Esophagus squamous epithelium (tissue), 5 donors: ENCODE measurements around the gene HECTD2. TPM values are rescaled to one million over a fixed set of nuclear protein-coding genes. Genes with fewer than 3 reads are reported as not detected.

Experiments
- DNase-seq: peaks from one replicate; lab custom pipeline; 2025; lab: John Stamatoyannopoulos, UW
- H3K27ac ChIP-seq, 4 donors: fragments of 200-600 bp; sonication (generic); one replicate each; pipeline ENCODE4 v1.5.1; 2016 to 2019; ENCODE audit warnings: mild to moderate bottlenecking in 1 of 4
- H3K27me3 ChIP-seq, 4 donors: fragments of 200-600 bp; sonication (generic); 1 replicate in 3 of 4; 2 replicates in 1 of 4; pipeline versions ENCODE4 v1.5.1 to v1.6.0; 2017 to 2021; ENCODE audit warnings: antibody characterized with exemption in 1 of 4
- H3K36me3 ChIP-seq, 3 donors: fragments of 200-600 bp; sonication (generic); one replicate each; pipeline ENCODE4 v1.5.1; 2016 to 2019
- H3K4me1 ChIP-seq, 3 donors: fragments of 200-600 bp; sonication (generic); one replicate each; pipeline ENCODE4 v1.5.1; 2017 to 2019
- H3K4me3 ChIP-seq, 4 donors: fragments of 200-600 bp; sonication (generic); 1 replicate in 3 of 4; 2 replicates in 1 of 4; pipeline ENCODE4 v1.5.1; 2016 to 2019; ENCODE audit warnings: mild to moderate bottlenecking in 2 of 4, moderate library complexity in 1 of 4
- H3K9me3 ChIP-seq, 3 donors: fragments of 200-600 bp; sonication (generic); one replicate each; pipeline ENCODE4 v1.5.1; 2016 to 2019
- CTCF ChIP-seq, 6 experiments: fragments of 450-650 bp in 4 of 6; fragments of 200-600 bp in 2 of 6; sonication (generic) in 2 of 6; IDR thresholded peaks; one replicate each; pipeline ENCODE4 v1.5.1; 2016 to 2019; ENCODE audit warnings: antibody characterized with exemption in 6 of 6, mild to moderate bottlenecking in 4 of 6, moderate library complexity in 4 of 6
- POLR2A ChIP-seq, 4 donors: fragments of 450-650 bp; IDR thresholded peaks; one replicate each; pipeline ENCODE4 v1.6.1; 2017; ENCODE audit warnings: antibody characterized with exemption in 4 of 4, mild to moderate bottlenecking in 4 of 4, moderate library complexity in 3 of 4
- WGBS, 2 donors: methylation state at CpG; one replicate each; pipeline ENCODE4 v1.1.5; 2018; 5-methylcytosine and 5-hydroxymethylcytosine counted together
- intact Hi-C: fragments of 100-400 bp; cut with DNase I; formaldehyde crosslinking; loops from one replicate; pipeline ENCODE4 v1.15.0; 2022
- total RNA-seq, 4 donors: library from RNA; depleted of rRNA; stranded (reverse); fragments of >200 nt; gene quantifications; one replicate each; pipeline ENCODE4 v1.1.0, GENCODE V29; 2016
- donor health status: DM: yes; HTN: yes; CAD: no.

HECTD2 gene
- total RNA-seq, 4 donors from 2014 or later, result 5.0 to 12.8 (median 6.8) TPM

- DNase-seq, result no peak
- Histone ChIP-seq H3K4me1 (peaks cover 4 to 17% (median 5%) of the 10 kb centered on the region in 3 donors), H3K27me3 (no peaks in the 10 kb centered on the region), H3K36me3 (no peaks in the 10 kb centered on the region), H3K4me3 (no peak overlapping the region), H3K9me3 (no peaks in the 10 kb centered on the region), H3K27ac (no peak overlapping the region)
- no peak for TF ChIP-seq CTCF (IDR thresholded peaks at IDR 0.05)
- no peak for TF ChIP-seq POLR2A (IDR thresholded peaks at IDR 0.05)
- intact Hi-C loops, result no loop called here
- WGBS, 2 donors, result 89 to 100% methylated on average over 3 of the region's 3 CpGs
Measured at GRCh38 chr10:91406322-91406721, 3.8 kb upstream of the HECTD2 start.

GRCh38 chr10:91409069-91409868, 875 bp upstream of the HECTD2 start:
- Histone ChIP-seq H3K9me3 (no peaks in the 10 kb centered on the region), H3K4me1 (peaks cover 9 to 42% (median 10%) of the 10 kb centered on the region in 3 donors), H3K27ac (peak overlapping the region; percentile 98 to 99 (median 99)), H3K27me3 (no peaks in the 10 kb centered on the region), H3K4me3 (peak overlapping the region; percentile 84 to 90 (median 86)), H3K36me3 (no peaks in the 10 kb centered on the region)
- intact Hi-C loops, result no loop called here
- peak in 2 of 4 donors; percentile 59 to 74 for TF ChIP-seq POLR2A (IDR thresholded peaks at IDR 0.05)
- TF ChIP-seq CTCF (IDR thresholded peaks at IDR 0.05), result peak in 2 of 6 experiments; percentile 21 to 24
- WGBS, 2 donors, result 3 to 5% methylated on average over 21 to 31 of the region's 31 CpGs
- DNase-seq, result peak; percentile 18

GRCh38 chr10:91410638-91411371, 661 bp downstream of the HECTD2 start:
- Histone ChIP-seq H3K4me1 (peaks cover 9 to 49% (median 10%) of the 10 kb centered on the region in 3 donors), H3K27ac (peak overlapping the region; percentile 98 to 99 (median 99)), H3K36me3 (no peaks in the 10 kb centered on the region), H3K9me3 (no peaks in the 10 kb centered on the region), H3K27me3 (no peaks in the 10 kb centered on the region), H3K4me3 (peak overlapping the region; percentile 84 to 90 (median 86))
- TF ChIP-seq CTCF (IDR thresholded peaks at IDR 0.05) (no peak), POLR2A (IDR thresholded peaks at IDR 0.05) (no peak)
- DNase-seq, result no peak
- intact Hi-C loops, result no loop called here
- WGBS, 2 donors, result 7 to 9% methylated on average over 11 to 14 of the region's 26 CpGs

GRCh38 chr10:91411621-91412020, 1.5 kb downstream of the HECTD2 start:
- intact Hi-C loops, result no loop called here
- Histone ChIP-seq H3K4me1 (peaks cover 9 to 55% (median 10%) of the 10 kb centered on the region in 3 donors), H3K36me3 (no peaks in the 10 kb centered on the region), H3K27me3 (no peaks in the 10 kb centered on the region), H3K27ac (no peak overlapping the region), H3K9me3 (no peaks in the 10 kb centered on the region), H3K4me3 (peak overlapping the region in 2 of 4 donors; percentile 84 to 87)
- no peak for TF ChIP-seq POLR2A (IDR thresholded peaks at IDR 0.05)
- no peak for TF ChIP-seq CTCF (IDR thresholded peaks at IDR 0.05)
- 72 to 86% methylated on average over 5 of the region's 5 CpGs for WGBS, 2 donors
- DNase-seq, result no peak
